Measurements from ENCODE around the gene ZER1. TPM values are rescaled to one million over a fixed set of nuclear protein-coding genes. Genes with fewer than 3 reads are reported as not detected.
A peak's percentile ranks its signal among the peaks of the same experiment; 100 is the strongest.

The ZER1 gene
- total RNA-seq, 2 donors from 2014 or later, result 36.6 to 37.0 TPM

DNA sequence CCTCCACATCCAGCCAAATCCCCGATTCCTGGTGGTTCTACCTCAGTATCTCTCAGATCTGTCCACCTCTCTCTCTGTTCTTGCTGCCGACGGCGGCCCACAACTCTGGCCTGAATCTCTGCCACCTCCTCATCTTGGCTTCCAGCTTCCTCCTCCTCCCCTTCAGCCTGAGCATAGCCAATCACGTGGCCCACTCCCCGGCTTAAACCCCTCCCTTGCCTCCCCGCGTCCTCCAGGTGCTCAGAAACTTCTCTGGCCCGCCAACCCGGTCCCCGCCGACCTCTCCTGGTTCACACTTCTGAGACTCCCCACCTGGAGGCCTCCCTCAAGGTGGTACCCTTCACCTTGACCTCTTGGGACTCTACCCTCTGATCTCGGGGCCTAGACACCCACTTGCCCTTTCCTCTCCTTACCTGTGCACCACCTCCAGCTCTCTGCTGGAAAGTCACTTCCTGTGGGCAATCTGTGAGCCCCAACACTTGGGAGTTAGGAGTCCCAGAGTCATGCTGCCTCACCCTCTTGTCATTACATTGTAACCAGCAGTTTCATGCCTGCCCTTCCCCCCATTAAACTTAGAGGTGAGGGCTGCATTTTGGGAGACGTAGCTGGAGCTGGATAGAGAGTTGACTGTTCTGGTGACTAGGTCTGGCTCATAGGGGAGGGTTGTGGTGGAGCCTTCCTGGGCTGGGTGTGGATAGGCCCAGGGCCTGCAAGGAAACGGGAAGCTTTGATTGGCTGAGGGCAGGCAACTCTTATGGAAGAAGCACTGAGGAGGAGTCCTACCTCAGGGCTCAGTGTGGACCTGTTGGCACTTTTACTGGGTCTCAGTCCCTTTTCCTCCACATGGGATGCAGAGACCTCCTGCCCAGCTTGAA, 87.2 kb downstream of the ZER1 start:
- intact Hi-C loops (cut with DNase I), result loop anchor here (5.0 to 10.0 kb wide), 2 partner anchors 47 to 50 kb away; no protein-coding TSS in a partner anchor

DNA sequence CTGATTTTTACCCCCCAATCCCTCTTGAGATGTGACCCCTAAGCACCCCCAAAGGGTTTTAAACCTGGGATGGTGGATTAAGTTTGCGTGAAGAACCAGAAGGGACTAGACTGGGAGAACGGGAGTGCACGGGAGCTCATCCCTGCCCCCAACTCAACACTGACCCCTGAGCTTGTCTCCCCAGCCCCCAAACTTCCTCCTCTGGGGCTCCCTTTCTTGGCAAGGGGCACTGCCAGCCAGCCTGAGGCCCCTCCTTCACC, 87.7 kb downstream of the ZER1 start:
- ATAC-seq, result peak in 1 of 2 donors; percentile 3
- intact Hi-C loops (cut with DNase I), result loop anchor here (5.0 to 10.0 kb wide), 2 partner anchors 47 to 49 kb away; no protein-coding TSS in a partner anchor
- DNase-seq, result no peak

More for the DNA sequence above, 87.2 kb downstream of the ZER1 start:
- ATAC-seq (peak; percentile 46 to 77), DNase-seq (peak; percentile 81)

GRCh38 chr9:128683340-128684064, 88.2 kb downstream of the ZER1 start:
- ATAC-seq, result peak; percentile 58 to 62
- intact Hi-C loops (cut with DNase I), result loop anchor here (5.0 to 10.0 kb wide), 2 partner anchors 46 to 49 kb away; no protein-coding TSS in a partner anchor

More at GRCh38 chr9:128683340-128684064, 88.2 kb downstream of the ZER1 start:
- DNase-seq, result peak; percentile 68

Other genes with a start within 250 kb of the ZER1 start
- gene SPTAN1, start 219.3 kb downstream of the ZER1 start, total RNA-seq, result 100 to 1,000 TPM; 277 to 336 TPM
- gene DYNC2I2, start 115.1 kb downstream of the ZER1 start, total RNA-seq, result 10 to 100 TPM; 12.8 to 20.3 TPM
- gene SET, start 82.7 kb downstream of the ZER1 start, total RNA-seq, result 100 to 1,000 TPM; 158 to 191 TPM
- 10 to 100 TPM in 1 of 2 donors, 1 to 10 TPM in 1; 6.2 to 11.2 TPM for gene PKN3, start 69.4 kb downstream of the ZER1 start, total RNA-seq
- 10 to 100 TPM in 1 of 2 donors, 1 to 10 TPM in 1; 8.3 to 13.8 TPM for gene ZDHHC12, start 47.8 kb downstream of the ZER1 start, total RNA-seq
- gene TBC1D13, start 15.3 kb upstream of the ZER1 start, total RNA-seq, result 10 to 100 TPM; 15.7 to 16.9 TPM
- 10 to 100 TPM; 58.5 to 61.8 TPM for gene ENDOG, start 46.6 kb upstream of the ZER1 start, total RNA-seq
- 10 to 100 TPM; 18.5 to 20.9 TPM for gene SPOUT1, start 57.9 kb upstream of the ZER1 start, total RNA-seq
- 10 to 100 TPM; 10.4 to 10.8 TPM for gene KYAT1, start 110.0 kb upstream of the ZER1 start, total RNA-seq
- 10 to 100 TPM; 23.7 to 47.8 TPM for gene LRRC8A, start 110.2 kb upstream of the ZER1 start, total RNA-seq
- gene PHYHD1, start 149.1 kb upstream of the ZER1 start, total RNA-seq, result 10 to 100 TPM; 21.4 to 28.2 TPM
- gene DOLK, start 175.7 kb upstream of the ZER1 start, total RNA-seq, result 10 to 100 TPM in 1 of 2 donors, 1 to 10 TPM in 1; 9.3 to 11.3 TPM
- gene NUP188, start 175.8 kb upstream of the ZER1 start, total RNA-seq, result 10 to 100 TPM; 14.8 to 30.0 TPM